Cortex of kidney (tissue), 1 donor: ENCODE results near the gene DPP4.
"Not testable (repeated sequence)": the region's sequence is repeated elsewhere in the genome, so short reads cannot be mapped to it uniquely, and the experiment has no call there.

Experiments used
- DNase-seq: peaks from one replicate; lab custom pipeline; 2025; lab: John Stamatoyannopoulos, UW

The DPP4 gene

DNA sequence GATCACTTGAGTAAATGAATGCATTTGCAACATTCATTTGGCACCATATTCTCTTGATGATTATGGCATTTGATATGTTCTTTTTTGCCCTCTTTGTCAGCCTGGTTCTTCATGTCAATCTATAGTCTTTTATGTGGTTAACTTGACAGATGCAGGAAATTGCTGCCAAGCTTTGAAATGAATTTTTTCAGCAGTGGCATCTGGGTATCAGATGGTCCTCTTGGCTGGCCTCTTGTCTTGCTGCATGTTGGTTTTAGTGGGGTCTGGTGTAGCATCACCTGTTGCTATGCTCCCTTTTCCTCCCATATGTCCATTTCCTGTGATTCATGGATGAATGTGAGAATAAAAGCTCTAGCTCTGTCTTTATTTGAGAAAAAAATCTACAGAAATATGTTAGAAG is 119.9 kb downstream of the DPP4 start:
- DNase-seq: no peak

DNA sequence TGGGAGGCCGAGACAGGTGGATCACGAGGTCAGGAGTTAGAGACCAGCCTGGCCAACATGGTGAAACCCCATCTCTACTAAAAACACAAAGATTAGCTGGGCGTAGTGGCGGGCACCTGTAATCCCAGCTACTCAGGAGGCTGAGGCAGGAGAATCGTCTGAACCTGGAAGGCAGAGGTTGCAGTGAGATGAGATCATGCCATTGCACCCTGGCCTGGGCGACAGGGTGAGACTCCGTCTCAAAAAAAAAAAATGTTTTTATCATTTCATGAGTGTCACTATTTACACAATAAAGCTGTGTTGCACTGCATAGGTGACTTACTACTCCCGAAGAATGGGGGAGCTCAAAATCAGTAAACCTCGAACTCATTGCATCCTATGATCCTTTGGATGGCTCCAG is 120.6 kb downstream of the DPP4 start:
- DNase-seq: not testable (repeated sequence)

DNA sequence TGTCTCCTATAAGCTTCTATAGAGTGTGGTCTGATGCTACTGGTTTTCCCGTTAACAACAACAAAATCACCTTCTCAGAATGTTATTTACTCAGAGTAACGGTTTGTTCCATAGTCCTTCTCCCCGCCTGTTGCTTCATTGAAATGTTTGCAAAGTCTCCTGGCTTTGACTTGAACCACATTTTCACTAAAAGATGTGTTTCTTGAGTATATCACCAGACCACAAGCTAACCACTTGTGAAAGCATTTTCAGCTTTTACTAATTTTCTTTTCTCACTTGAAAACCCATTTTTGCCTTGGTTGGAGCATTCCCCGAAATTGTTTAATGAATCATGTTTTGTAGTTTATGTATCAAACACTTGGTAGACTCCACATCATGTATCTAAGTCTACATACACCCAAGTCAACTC is 121.2 kb downstream of the DPP4 start:
- no peak for DNase-seq

DNA sequence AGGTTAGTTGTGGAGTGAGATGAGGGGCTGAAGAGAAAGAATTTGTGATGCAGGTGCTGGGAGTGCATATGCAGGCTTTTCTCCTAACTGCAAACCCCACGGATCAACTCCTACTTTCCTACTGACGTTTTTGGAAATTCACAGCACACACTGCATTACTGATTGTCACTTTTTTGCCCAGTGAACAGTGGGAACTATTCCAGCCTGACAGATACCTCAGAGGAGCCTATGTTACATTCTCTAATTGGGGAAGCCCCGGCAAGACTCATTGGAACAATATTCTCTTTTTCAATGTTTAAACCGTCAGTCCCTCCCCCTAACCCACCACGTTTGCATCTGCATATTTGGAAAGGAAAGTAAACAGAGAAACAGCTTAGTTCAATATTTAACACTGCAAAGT is 126.2 kb downstream of the DPP4 start:
- no peak for DNase-seq

DNA sequence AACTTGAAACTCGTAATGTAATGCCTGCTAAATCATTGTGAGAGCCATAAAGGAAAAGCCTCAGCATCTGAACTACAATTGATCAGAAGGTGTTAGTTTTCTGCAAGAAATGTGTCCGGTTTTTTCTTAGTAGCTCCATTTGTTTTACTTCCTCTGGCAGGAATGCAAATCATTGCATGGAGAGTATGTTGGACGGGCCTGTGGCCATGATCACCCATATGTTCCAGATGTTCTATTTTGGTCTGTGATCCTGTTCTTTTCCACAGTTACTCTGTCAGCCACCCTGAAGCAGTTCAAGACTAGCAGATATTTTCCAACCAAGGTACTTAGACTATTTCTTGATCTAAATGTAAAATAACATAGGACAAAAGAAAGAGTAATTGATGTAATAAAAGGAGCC is 126.6 kb downstream of the DPP4 start:
- DNase-seq: no peak

DNA sequence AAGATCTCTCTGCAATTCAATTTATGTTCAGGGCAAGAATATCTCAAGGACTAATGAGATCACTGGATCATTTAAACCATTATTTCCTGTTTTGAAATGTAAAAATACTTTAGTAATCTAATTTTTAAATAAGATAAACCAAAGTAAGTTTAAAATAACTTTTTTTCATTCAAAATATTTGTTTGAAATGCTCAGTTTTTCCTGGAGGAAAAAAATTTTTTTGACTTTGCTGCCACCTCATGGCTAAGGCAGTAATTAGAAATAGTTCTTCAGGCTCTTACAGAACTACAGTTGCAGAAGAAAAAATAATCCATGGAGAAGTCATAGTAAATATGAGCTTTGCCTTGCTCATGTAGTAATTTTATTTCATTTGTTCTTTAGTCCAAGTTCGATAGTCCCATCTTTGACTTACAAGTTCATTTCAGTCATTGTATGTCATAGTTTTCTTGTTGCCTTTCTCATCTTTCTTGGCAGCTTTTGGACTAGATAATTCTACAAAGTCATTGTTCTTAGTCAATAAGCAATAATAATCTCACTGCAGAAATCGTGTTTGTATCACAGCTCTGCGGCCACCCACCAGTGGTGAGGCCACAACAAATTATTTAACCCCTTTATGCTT is 127.4 kb downstream of the DPP4 start:
- DNase-seq: no peak

DNA sequence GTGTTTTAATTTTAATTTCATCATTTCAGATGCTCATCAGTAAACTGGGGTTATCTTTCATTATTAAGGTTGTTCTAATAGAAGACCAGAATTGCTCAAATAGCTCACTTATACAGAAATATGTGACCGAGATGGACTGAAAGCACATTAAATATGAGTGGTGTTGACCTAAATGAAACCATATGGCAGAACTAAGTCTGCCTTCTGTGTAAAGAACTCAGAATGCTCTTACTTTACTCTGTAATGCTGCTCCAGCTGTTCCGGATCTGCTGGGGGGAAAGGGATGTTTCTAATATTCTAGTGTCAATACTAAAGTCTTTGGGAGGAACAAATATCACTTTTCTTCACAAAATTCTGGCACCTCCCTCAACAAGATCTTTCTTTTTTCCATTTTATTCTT is 131.0 kb downstream of the DPP4 start:
- DNase-seq: no peak
